ENCODE data around the gene BAD. TPM values are rescaled to one million over a fixed set of nuclear protein-coding genes. Genes with fewer than 3 reads are reported as not detected.
A peak's percentile ranks its signal among the peaks of the same experiment; 100 is the strongest.

Gene BAD
- total RNA-seq, 1 experiment from 2014 or later, result 48.4 TPM

DNA sequence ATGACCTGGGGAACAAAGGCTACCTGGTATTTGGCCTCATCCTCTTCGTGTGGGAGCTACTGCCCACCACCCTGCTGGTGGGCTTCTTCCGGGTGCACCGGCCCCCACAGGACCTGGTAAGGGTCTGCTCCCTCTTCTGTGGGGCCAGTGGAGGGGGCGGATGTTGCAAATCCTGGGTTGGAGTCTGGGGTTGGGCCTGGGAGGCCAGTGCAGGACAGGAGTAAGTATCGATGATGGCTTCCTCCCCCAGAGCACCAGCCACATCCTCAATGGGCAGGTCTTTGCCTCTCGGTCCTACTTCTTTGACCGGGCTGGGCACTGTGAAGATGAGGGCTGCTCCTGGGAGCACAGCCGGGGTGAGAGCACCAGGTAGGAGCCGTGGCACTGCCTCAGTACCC is 3.9 kb upstream of the BAD start:
- ChIA-PET POLR2A (ENCODE audit: low non-redundant PET) (interaction anchor here (0.7 kb wide), 1 partner anchor 77 kb away, joined by 4 read pairs; no protein-coding TSS in a partner anchor), CTCF (no interaction called here)
- intact Hi-C loops (cut with micrococcal nuclease; ENCODE audit: unreplicated experiment), result no loop called here
- Histone ChIP-seq H3K4me3 (ENCODE audit: low read depth, low read length, poor library complexity, severe bottlenecking) (no peak overlapping the region), H3K27ac (ENCODE audit: low read depth, low read length, poor library complexity, severe bottlenecking) (no peak overlapping the region), H3K4me1 (ENCODE audit: insufficient read depth, low read length, poor library complexity, severe bottlenecking) (peaks cover 21% of the 10 kb centered on the region), H3K36me3 (ENCODE audit: insufficient read depth, low read length, poor library complexity, severe bottlenecking) (no peaks in the 10 kb centered on the region), H3K27me3 (replicated peaks; ENCODE audit: insufficient read depth, low read depth, low read length, poor library complexity) (peaks cover 33% of the 10 kb centered on the region), H3K9me3 (ENCODE audit: low read depth, low read length, poor library complexity, severe bottlenecking) (no peaks in the 10 kb centered on the region)
- TF ChIP-seq EZH2 (IDR thresholded peaks at IDR 0.05; ENCODE audit: borderline replicate concordance, low read depth, low read length, poor library complexity, severe bottlenecking), result no peak
- TF ChIP-seq, protein P1, sequence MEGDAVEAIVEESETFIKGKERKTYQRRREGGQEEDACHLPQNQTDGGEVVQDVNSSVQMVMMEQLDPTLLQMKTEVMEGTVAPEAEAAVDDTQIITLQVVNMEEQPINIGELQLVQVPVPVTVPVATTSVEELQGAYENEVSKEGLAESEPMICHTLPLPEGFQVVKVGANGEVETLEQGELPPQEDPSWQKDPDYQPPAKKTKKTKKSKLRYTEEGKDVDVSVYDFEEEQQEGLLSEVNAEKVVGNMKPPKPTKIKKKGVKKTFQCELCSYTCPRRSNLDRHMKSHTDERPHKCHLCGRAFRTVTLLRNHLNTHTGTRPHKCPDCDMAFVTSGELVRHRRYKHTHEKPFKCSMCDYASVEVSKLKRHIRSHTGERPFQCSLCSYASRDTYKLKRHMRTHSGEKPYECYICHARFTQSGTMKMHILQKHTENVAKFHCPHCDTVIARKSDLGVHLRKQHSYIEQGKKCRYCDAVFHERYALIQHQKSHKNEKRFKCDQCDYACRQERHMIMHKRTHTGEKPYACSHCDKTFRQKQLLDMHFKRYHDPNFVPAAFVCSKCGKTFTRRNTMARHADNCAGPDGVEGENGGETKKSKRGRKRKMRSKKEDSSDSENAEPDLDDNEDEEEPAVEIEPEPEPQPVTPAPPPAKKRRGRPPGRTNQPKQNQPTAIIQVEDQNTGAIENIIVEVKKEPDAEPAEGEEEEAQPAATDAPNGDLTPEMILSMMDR (conservative IDR thresholded peaks at IDR 0.05; ENCODE audit: low read depth, low read length), result no peak
- DNase-seq (ENCODE audit: low spot score), result no peak
- no TSS peak for BruUV-seq (replicated peaks)

DNA sequence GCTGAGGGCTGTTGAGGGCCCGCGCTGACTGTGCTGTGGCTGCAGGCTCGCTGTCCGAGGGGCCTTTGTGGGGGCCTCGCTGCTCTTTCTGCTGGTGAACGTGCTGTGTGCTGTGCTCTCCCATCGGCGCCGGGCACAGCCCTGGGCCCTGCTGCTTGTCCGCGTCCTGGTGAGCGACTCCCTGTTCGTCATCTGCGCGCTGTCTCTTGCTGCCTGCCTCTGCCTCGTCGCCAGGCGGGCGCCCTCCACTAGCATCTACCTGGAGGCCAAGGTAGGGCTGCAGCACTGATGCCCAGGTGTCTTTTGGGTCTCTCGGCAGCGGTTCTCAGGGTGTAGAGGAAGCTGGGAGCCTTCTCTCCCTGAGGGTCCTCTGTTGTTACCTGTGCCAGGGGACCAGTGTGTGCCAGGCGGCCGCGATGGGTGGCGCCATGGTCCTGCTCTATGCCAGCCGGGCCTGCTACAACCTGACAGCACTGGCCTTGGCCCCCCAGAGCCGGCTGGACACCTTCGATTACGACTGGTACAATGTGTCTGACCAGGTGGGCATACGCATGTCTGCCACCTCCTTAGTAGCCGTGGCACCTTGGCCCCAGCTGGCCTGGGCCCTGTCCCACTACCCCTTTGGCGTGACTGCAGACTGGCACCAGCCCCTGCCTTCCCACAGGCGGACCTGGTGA is 3.3 kb upstream of the BAD start:
- POLR2A ChIA-PET (ENCODE audit: low non-redundant PET), result interaction anchor here (0.7 kb wide), 1 partner anchor 77 kb away, joined by 4 read pairs; no protein-coding TSS in a partner anchor
- CTCF ChIA-PET, result interaction anchor here (0.9 kb wide), 1 partner anchor 13 kb away, joined by 4 read pairs; no protein-coding TSS in a partner anchor
- intact Hi-C loops (cut with micrococcal nuclease; ENCODE audit: unreplicated experiment), result no loop called here

DNA sequence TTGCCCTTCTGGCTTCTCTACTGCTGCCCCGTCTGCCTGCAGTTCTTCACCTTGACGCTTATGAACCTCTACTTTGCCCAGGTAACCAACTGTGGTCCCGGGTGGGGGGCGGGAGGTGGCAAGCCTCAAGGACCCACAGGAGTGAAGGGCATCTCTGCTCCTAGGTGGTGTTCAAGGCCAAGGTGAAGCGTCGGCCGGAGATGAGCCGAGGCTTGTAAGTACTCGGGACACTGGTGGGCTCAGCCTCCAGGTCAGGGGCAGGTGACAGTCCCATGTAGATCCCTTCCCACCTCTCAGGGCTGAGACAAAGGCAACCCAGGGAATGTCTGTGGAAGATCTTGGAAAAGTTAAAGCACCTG is 2.3 kb upstream of the BAD start:
- H3K27ac ChIP-seq (ENCODE audit: low read depth, low read length, poor library complexity, severe bottlenecking), result no peak overlapping the region
- intact Hi-C loops (cut with micrococcal nuclease; ENCODE audit: unreplicated experiment), result no loop called here
- H3K9me3 ChIP-seq (ENCODE audit: low read depth, low read length, poor library complexity, severe bottlenecking), result no peaks in the 10 kb centered on the region
- peaks cover 18% of the 10 kb centered on the region for H3K27me3 ChIP-seq (replicated peaks; ENCODE audit: insufficient read depth, low read depth, low read length, poor library complexity)
- peaks cover 6% of the 10 kb centered on the region for H3K36me3 ChIP-seq (ENCODE audit: insufficient read depth, low read length, poor library complexity, severe bottlenecking)
- ChIA-PET POLR2A (ENCODE audit: low non-redundant PET) (no interaction called here), CTCF (interaction anchor here (0.9 kb wide), 1 partner anchor 14 kb away, joined by 4 read pairs; no protein-coding TSS in a partner anchor)
- BruUV-seq (replicated peaks), result no TSS peak
- TF ChIP-seq EZH2 (IDR thresholded peaks at IDR 0.05; ENCODE audit: borderline replicate concordance, low read depth, low read length, poor library complexity, severe bottlenecking), result no peak
- TF ChIP-seq, protein P1 (conservative IDR thresholded peaks at IDR 0.05; ENCODE audit: low read depth, low read length), result no peak
- peaks cover 16% of the 10 kb centered on the region for H3K4me1 ChIP-seq (ENCODE audit: insufficient read depth, low read length, poor library complexity, severe bottlenecking)
- H3K4me3 ChIP-seq (ENCODE audit: low read depth, low read length, poor library complexity, severe bottlenecking), result peak overlapping the region; percentile 87
- DNase-seq (ENCODE audit: low spot score), result no peak

More for the DNA sequence above, 3.3 kb upstream of the BAD start:
- H3K27me3 ChIP-seq (replicated peaks; ENCODE audit: insufficient read depth, low read depth, low read length, poor library complexity), result peaks cover 28% of the 10 kb centered on the region
- peaks cover 21% of the 10 kb centered on the region for H3K4me1 ChIP-seq (ENCODE audit: insufficient read depth, low read length, poor library complexity, severe bottlenecking)
- DNase-seq (ENCODE audit: low spot score), result no peak
- H3K27ac ChIP-seq (ENCODE audit: low read depth, low read length, poor library complexity, severe bottlenecking), result no peak overlapping the region
- BruUV-seq (replicated peaks), result no TSS peak
- TF ChIP-seq, protein P1 (conservative IDR thresholded peaks at IDR 0.05; ENCODE audit: low read depth, low read length), result no peak
- no peak for TF ChIP-seq EZH2 (IDR thresholded peaks at IDR 0.05; ENCODE audit: borderline replicate concordance, low read depth, low read length, poor library complexity, severe bottlenecking)
- no peaks in the 10 kb centered on the region for H3K36me3 ChIP-seq (ENCODE audit: insufficient read depth, low read length, poor library complexity, severe bottlenecking)
- no peaks in the 10 kb centered on the region for H3K9me3 ChIP-seq (ENCODE audit: low read depth, low read length, poor library complexity, severe bottlenecking)
- no peak overlapping the region for H3K4me3 ChIP-seq (ENCODE audit: low read depth, low read length, poor library complexity, severe bottlenecking)
